ENCODE measurements around the gene SPATS2. TPM values are rescaled to one million over a fixed set of nuclear protein-coding genes. Genes with fewer than 3 reads are reported as not detected.

The SPATS2 gene
- total and polyA plus RNA-seq, 2 donors (not counting 3 experiments of a cell fraction or from before 2014, with no cell fraction given) = 55.8 to 66.5 TPM

DNA sequence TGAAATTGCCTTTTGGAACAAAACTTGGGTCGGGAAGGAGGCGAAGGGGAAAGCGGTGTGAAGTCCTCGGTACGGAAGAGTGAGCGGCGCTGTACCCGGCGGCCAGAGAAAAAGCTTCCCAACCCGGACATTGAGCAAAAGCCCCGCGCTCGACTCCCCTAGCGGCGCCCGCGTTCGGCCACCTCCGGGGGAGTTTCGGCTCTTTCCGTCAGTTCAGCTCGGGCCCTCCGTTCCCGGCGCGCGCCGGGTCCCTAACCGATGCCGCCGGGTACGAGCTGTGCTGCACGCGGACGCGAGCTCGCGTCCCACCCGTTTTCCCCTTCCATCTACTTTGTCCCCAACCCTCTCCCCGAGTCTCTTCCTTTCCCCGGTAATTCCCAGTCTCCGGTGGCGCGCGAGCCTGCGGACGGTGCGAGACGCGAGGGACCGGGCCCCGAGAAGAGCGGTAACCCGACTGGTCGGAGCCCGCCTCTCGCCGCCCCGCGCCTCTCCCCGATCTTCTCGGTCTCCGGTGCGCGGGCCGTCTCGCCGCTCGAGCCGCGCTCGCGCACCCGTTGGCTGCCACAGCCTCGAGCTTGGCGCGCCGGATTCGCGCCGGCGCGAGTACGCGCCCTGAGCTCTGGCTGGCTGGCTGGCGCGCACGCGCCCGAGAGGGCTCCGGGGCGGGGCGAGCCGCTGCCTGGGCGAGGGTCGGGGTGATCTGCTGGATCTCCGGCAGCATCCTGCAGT, 446 bp upstream of the SPATS2 start:
- Histone ChIP-seq H3K9me3 (replicated peaks; ENCODE audit: control insufficient read depth, insufficient read depth, low read length) (no peaks in the 10 kb centered on the region), H3K27ac (ENCODE audit: insufficient read depth, low read depth, low read length) (peak overlapping the region; percentile 77), H2AFZ (ENCODE audit: low read depth, low read length) (peak overlapping the region; percentile 26), H3K4me2 (ENCODE audit: insufficient read depth, low read length) (peak overlapping the region; percentile 56), H3K79me2 (ENCODE audit: control insufficient read depth, insufficient read depth, low read length) (peaks cover 48% of the 10 kb centered on the region), H3K9ac (replicated peaks; ENCODE audit: extremely low read depth, insufficient read depth, low read length) (peak overlapping the region; percentile 95), H3K9me1 (replicated peaks; ENCODE audit: control insufficient read depth, extremely low read depth, insufficient read depth, low read length) (no peaks in the 10 kb centered on the region), H3K27me3 (ENCODE audit: control insufficient read depth in 2 of 2, insufficient read depth in 2 of 2, low read length in 2 of 2) (no peaks in the 10 kb centered on the region), H4K20me1 (replicated peaks; ENCODE audit: control insufficient read depth, extremely low read depth, insufficient read depth, low read length) (peaks cover 3% of the 10 kb centered on the region), H3K4me1 (ENCODE audit: control insufficient read depth, extremely low read depth, insufficient read depth, low read length) (peaks cover 35% of the 10 kb centered on the region), H3K36me3 (ENCODE audit: control insufficient read depth in 2 of 2, extremely low read depth in 1 of 2, insufficient read depth in 2 of 2, low read length in 2 of 2) (no peaks in the 10 kb centered on the region), H3K4me3 (replicated peaks in 1 of 3; ENCODE audit: insufficient read depth in 1 of 3, low read depth in 1 of 3, low read length in 3 of 3) (peak overlapping the region; percentile 76 to 94 (median 85))
- CTCF ChIA-PET = interaction anchor here (0.7 to 12.8 kb wide), 21 partner anchors 9 to 214 kb away, joined by 3 to 679 read pairs (median 5); no protein-coding TSS in a partner anchor
- no TSS peak for BruUV-seq (replicated peaks)
- FAIRE-seq (peak; percentile 57), DNase-seq (ENCODE audit: low read depth, low spot score) (peak; percentile 97)
- dilution Hi-C loops (cut with MboI; ENCODE audit: extremely low pct_ligation_motif_present, low sequenced_read_pairs) = loop anchor here (25.0 kb wide), 1 partner anchor 145 kb away; no protein-coding TSS in a partner anchor
- POLR2A ChIA-PET = interaction anchor here (0.6 to 2.1 kb wide), 18 partner anchors 9 to 375 kb away, joined by 3 to 15 read pairs (median 4); partner anchors contain the start of genes PRPH, TMBIM6 and TROAP
- intact Hi-C loops (cut with micrococcal nuclease) = loop anchor here (1.0 to 5.0 kb wide), 2 partner anchors 144 to 255 kb away; partner anchors contain the start of gene PRPF40B
- peak; percentile 46 for TF ChIP-seq POLR2A (IDR thresholded peaks at IDR 0.05; ENCODE audit: low read depth, low read length)
- TF ChIP-seq FOS (IDR thresholded peaks at IDR 0.05; ENCODE audit: borderline replicate concordance, insufficient read depth, low read length) = no peak
- TF ChIP-seq, protein P1, sequence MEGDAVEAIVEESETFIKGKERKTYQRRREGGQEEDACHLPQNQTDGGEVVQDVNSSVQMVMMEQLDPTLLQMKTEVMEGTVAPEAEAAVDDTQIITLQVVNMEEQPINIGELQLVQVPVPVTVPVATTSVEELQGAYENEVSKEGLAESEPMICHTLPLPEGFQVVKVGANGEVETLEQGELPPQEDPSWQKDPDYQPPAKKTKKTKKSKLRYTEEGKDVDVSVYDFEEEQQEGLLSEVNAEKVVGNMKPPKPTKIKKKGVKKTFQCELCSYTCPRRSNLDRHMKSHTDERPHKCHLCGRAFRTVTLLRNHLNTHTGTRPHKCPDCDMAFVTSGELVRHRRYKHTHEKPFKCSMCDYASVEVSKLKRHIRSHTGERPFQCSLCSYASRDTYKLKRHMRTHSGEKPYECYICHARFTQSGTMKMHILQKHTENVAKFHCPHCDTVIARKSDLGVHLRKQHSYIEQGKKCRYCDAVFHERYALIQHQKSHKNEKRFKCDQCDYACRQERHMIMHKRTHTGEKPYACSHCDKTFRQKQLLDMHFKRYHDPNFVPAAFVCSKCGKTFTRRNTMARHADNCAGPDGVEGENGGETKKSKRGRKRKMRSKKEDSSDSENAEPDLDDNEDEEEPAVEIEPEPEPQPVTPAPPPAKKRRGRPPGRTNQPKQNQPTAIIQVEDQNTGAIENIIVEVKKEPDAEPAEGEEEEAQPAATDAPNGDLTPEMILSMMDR (IDR thresholded peaks at IDR 0.05; ENCODE audit: extremely low read depth in 1 of 2, insufficient read depth in 1 of 2, low read depth in 1 of 2, low read length in 2 of 2) = peak in 1 of 2 donors; percentile 44

Data from endothelial cell of umbilical vein (primary cell).